Epithelial cell of proximal tubule (primary cell): ENCODE measurements around the gene DIO3. TPM values are rescaled to one million over a fixed set of nuclear protein-coding genes. Genes with fewer than 3 reads are reported as not detected.

ENCODE experiments used
- DNase-seq: peaks from one replicate; pipeline ENCODE4 v3.0.0-alpha.2; 2011; ENCODE audit warnings: low read depth
- H3K4me3 ChIP-seq: 2 replicates; pipeline ENCODE4 v1.5.1; 2011; ENCODE audit warnings: low read depth, mild to moderate bottlenecking, low read length
- CTCF ChIP-seq: conservative IDR thresholded peaks from 2 replicates; pipeline ENCODE4 v1.5.1; 2012; ENCODE audit warnings: low read depth, mild to moderate bottlenecking, low read length
- total RNA-seq: library from RNA; depleted of rRNA; stranded (reverse); fragments of >200 nt; gene quantifications from 2 replicates; pipeline ENCODE4 v1.2.3, GENCODE V29; 2015

DIO3 gene
- total RNA-seq, 1 donor from 2014 or later: not detected

GRCh38 chr14:101583715-101584054, 22.4 kb downstream of the DIO3 start:
- TF ChIP-seq CTCF: no peak
- DNase-seq: no peak

GRCh38 chr14:101584055-101584859, 23.0 kb downstream of the DIO3 start:
- H3K4me3 ChIP-seq: no peak overlapping the region
- DNase-seq: no peak
- TF ChIP-seq CTCF: no peak

More at GRCh38 chr14:101583715-101584054, 22.4 kb downstream of the DIO3 start:
- no peak overlapping the region for H3K4me3 ChIP-seq

GRCh38 chr14:101585211-101585610, 23.9 kb downstream of the DIO3 start:
- TF ChIP-seq CTCF: no peak
- H3K4me3 ChIP-seq: no peak overlapping the region
- DNase-seq: no peak

- TF ChIP-seq CTCF: no peak
- no peak overlapping the region for H3K4me3 ChIP-seq
- DNase-seq: no peak
These were observed 25.5 kb downstream of the DIO3 start for GRCh38 chr14:101586531-101587430.

- no peak overlapping the region for H3K4me3 ChIP-seq
- TF ChIP-seq CTCF: no peak
- no peak for DNase-seq
These were observed 26.2 kb downstream of the DIO3 start for GRCh38 chr14:101587441-101587911.

- no peak for DNase-seq
- no peak for TF ChIP-seq CTCF
- H3K4me3 ChIP-seq: no peak overlapping the region
These were observed 27.1 kb downstream of the DIO3 start for GRCh38 chr14:101588286-101588975.
